IPS DF 19.7 (cell line): ENCODE results near the gene KHDRBS2.

ENCODE experiments used
- DNase-seq: peaks from one replicate; pipeline ENCODE4 v3.0.0-alpha.2; 2013; ENCODE audit warnings: low read depth, low spot score

Gene KHDRBS2

GRCh38 chr6:62285612-62286469 lies at the start of gene KHDRBS2:
KHDRBS2 (minus strand) TSS chr6:62286225.
- no peak for DNase-seq

- no peak for DNase-seq
These were observed 42.6 kb upstream of the KHDRBS2 start for GRCh38 chr6:62328607-62329006.

- DNase-seq: no peak
These were observed 38.8 kb upstream of the KHDRBS2 start for GRCh38 chr6:62324834-62325233.

GRCh38 chr6:62323818-62324431 lies 37.9 kb upstream of the KHDRBS2 start:
- DNase-seq: no peak

GRCh38 chr6:62298745-62299392 lies 12.8 kb upstream of the KHDRBS2 start:
- no peak for DNase-seq

- no peak for DNase-seq
These were observed 10.5 kb upstream of the KHDRBS2 start for GRCh38 chr6:62296541-62296940.

GRCh38 chr6:62288974-62289373 lies 2.9 kb upstream of the KHDRBS2 start:
- no peak for DNase-seq

- no peak for DNase-seq
These were observed 2.5 kb upstream of the KHDRBS2 start for GRCh38 chr6:62288562-62288961.

- no peak for DNase-seq
These were observed 432 bp upstream of the KHDRBS2 start for GRCh38 chr6:62286470-62286843.

GRCh38 chr6:62284725-62285124 lies 1.3 kb downstream of the KHDRBS2 start:
- no peak for DNase-seq

- no peak for DNase-seq
These were observed 2.1 kb downstream of the KHDRBS2 start for GRCh38 chr6:62283796-62284411.

GRCh38 chr6:62283365-62283764 lies 2.7 kb downstream of the KHDRBS2 start:
- no peak for DNase-seq

- DNase-seq: no peak
These were observed 5.9 kb downstream of the KHDRBS2 start for GRCh38 chr6:62280099-62280498.

GRCh38 chr6:62272114-62272513 lies 13.9 kb downstream of the KHDRBS2 start:
- no peak for DNase-seq

- DNase-seq: no peak
These were observed 20.0 kb downstream of the KHDRBS2 start for GRCh38 chr6:62265906-62266525.

- DNase-seq: no peak
These were observed 23.7 kb downstream of the KHDRBS2 start for GRCh38 chr6:62262283-62262682.

- DNase-seq: no peak
These were observed 39.9 kb downstream of the KHDRBS2 start for GRCh38 chr6:62246087-62246486.

GRCh38 chr6:62236784-62237183 lies 49.2 kb downstream of the KHDRBS2 start:
- no peak for DNase-seq

- no peak for DNase-seq
These were observed 56.8 kb downstream of the KHDRBS2 start for GRCh38 chr6:62229231-62229630.

GRCh38 chr6:62217866-62218265 lies 68.2 kb downstream of the KHDRBS2 start:
- DNase-seq: no peak

GRCh38 chr6:62202078-62202477 lies 83.9 kb downstream of the KHDRBS2 start:
- no peak for DNase-seq

- no peak for DNase-seq
These were observed 93.4 kb downstream of the KHDRBS2 start for GRCh38 chr6:62192593-62192992.
